GM19463 (cell line): ENCODE measurements around the gene CUL3.
A peak's percentile ranks its signal among the peaks of the same experiment; 100 is the strongest.
"Not testable (repeated sequence)": the region's sequence is repeated elsewhere in the genome, so short reads cannot be mapped to it uniquely, and the experiment has no call there.

Experiments used
- ATAC-seq: cut with Tn5 transposase; IDR thresholded peaks from one replicate; pipeline ENCODE4 v1.9.1; 2021; ENCODE audit warnings: mild to moderate bottlenecking, moderate library complexity; ENCODE audit not compliant: unreplicated experiment

CUL3 gene

DNA sequence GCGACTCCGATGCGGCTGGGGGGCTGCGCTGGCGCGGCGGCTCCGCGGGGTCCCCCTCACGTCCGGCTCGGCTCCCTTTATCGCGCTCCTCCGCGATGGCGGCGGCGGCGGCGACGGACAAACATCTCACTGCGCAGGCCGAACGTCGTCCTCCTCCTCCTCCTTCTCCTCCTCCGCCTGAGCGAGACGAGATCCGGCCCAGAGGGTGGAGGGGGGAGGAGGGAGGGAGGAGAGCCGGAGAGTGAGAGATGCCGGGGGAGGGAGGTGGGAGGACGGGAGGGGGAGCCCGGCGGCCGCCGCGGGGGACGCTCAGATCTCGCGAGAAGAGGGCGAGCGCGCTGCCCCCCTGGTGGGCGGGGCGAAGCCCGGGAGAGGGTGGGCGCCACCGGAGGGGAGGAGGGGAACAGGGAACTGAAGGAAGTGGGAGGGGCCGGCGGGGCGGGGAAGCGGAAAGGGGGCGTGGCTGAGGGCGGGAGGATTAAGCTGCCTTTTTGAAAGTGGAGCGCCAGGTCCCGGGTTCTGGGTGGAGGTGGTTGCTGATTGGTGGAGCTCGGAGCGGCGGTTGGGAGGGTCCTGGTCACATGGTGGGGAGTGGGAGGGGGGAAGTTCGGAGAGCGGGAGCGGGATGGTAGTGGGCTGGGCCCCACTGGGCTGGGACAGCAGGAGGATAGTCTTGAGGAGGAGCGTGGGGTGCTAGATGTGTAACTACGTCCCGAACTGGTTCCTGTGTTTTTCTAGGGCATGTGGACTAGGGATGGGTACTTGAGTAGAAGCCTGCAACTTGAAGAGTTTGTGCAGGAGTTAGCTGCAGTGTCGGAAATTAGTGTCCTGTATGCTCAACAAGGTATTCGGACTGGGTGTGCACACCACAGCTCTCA, at the start of gene CUL3:
Gene CUL3 (minus strand): TSS at position 153 of the 878 bp plus-strand sequence. CDS start 354 bp downstream, outside the sequence.
- peak; percentile 72 for ATAC-seq

DNA sequence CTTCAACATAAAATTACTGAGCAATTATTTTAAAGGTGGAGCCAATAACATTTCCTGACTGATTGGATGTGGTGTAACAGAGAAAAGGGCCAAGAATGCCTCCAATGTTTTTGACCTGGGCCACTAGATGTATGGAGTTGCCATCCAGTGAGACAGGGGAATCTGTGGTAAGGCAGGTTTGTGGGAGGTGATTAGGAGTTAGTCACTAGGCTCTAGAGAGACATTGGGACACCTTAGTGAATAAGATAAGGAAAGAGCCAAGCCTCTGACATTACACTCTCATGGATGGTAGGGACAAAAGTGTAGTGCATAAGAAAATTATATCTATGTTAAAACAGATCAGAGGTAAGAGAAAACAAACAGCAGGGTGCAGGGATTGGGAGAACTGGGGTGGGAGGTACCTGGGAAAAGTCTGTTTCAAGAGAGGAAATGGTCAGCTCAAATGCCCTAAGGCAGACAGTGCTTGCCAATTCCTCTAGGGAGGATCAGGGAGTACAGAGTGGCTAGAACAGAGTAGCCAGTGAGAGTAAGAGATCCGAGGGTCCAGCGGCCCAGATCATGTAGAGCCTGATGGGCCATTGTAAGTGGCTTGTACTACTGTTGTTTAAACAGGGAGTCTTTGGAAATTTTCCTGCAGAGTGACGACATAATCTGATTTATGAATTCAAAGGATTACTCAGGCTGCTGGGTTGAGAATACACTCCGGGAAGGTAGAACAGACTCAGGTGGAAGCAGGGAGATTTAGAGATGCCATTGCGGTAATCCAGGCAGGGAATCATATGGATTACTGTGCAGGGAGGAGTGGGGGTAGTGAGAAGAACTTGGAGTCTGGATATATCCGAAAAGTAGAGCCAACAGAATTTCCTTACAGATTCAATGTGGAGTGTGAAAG, 45.7 kb upstream of the CUL3 start:
- no peak for ATAC-seq

GRCh38 chr2:224628416-224628815, 43.3 kb upstream of the CUL3 start:
- no peak for ATAC-seq

DNA sequence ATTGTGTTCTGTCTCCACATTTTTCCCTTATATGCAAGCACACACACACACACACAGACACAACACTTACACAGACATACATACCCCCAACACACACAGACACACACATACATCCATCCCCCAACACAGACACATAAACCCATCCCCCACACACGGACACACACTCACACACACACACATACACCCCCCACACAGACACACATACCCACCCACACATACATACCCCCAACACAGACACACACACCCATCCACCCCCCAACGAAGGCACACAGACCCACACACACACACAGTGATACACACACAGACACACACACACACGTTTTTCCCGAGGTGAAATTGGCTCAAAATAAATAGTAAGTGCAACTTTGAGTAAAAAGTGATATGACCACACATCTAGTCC, 41.6 kb upstream of the CUL3 start:
- no peak for ATAC-seq

DNA sequence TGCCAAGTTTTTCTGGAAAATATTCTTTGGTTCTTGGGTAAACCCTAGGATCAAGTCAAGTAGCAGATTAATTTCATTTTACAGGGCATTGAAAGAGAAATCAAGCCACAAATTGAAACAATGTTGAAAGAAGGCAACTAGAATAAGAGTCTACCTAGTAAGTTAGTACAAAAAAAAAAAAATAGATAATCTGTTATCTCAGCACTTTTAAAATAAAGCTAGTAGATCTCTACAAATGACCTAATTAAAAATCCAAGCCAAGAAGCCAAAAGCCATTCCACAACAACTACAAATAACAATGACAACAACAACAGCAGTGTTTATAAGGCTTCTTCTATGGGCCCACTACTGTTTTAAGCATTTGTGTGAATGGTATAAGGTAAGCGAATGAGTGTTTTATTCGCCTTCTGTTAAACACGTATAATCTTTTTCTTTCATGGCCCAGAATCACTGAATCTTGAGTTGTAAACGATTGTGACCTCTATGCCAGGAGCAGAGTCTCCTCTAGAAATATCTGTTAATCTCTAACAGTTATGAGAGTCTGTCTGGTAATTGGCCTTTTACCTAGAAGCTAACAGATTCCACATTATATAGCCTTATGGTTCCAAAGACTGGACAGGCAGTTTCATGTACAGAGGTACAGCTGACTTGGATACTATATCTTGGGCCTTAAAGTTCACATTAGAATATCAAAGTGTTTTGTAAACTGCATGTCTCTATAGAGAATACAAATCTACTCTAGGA, 28.6 kb upstream of the CUL3 start:
- no peak for ATAC-seq

- no peak for ATAC-seq
Measured at GRCh38 chr2:224612578-224612977, 27.4 kb upstream of the CUL3 start.

GRCh38 chr2:224611938-224612337, 26.8 kb upstream of the CUL3 start:
- ATAC-seq = no peak

GRCh38 chr2:224608104-224608503, 22.9 kb upstream of the CUL3 start:
- ATAC-seq = no peak

GRCh38 chr2:224603746-224604500, 18.8 kb upstream of the CUL3 start:
- not testable (repeated sequence) for ATAC-seq

DNA sequence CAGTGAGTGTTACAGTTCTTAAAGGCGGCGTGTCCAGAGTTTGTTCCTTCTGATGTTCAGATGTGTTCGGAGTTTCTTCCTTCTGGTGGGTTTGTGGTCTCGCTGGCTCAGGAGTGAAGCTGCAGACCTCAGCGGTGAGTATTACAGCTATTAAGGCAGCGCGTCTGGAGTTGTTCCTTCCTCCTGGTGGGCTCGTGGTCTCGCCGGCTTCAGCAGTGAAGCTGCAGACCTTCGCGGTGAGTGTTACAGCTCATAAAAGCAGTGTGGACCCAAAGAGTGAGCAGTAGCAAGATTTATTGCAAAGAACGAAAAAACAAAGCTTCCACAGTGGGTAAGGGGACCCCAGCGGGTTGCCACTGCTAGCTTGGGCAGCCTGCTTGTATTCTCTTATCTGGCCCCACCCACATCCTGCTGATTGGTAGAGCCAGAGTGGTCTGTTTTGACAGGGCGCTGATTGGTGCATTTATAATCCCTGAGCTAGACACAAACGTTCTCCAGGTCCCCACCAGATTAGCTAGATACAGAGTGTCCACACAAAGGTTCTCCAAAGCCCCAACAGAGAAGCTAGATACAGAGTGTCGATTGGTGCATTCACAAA, 17.7 kb upstream of the CUL3 start:
- ATAC-seq = not testable (repeated sequence)

GRCh38 chr2:224601923-224602322, 16.8 kb upstream of the CUL3 start:
- no peak for ATAC-seq

- no peak for ATAC-seq
Measured at GRCh38 chr2:224598678-224599077, 13.5 kb upstream of the CUL3 start.

GRCh38 chr2:224596289-224596688, 11.1 kb upstream of the CUL3 start:
- ATAC-seq = no peak

DNA sequence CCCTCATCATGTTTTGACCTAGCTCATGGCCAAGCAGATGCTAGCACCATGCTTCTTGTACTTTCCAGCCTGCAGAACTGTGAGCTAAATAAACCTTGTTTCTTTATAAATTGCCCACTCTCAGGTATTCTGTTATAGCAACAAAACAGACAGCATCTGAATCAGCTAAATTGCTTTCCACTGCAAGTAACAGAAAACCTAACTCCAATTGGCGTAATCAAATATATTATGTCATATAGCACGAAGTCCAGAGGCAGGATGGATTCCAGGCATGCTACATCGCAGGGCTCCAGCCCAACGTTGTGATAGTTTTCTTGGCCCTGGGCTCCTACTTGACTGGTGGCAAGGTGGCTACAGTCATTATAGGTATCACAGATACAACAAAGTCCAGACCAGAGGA, 10.4 kb upstream of the CUL3 start:
- no peak for ATAC-seq

DNA sequence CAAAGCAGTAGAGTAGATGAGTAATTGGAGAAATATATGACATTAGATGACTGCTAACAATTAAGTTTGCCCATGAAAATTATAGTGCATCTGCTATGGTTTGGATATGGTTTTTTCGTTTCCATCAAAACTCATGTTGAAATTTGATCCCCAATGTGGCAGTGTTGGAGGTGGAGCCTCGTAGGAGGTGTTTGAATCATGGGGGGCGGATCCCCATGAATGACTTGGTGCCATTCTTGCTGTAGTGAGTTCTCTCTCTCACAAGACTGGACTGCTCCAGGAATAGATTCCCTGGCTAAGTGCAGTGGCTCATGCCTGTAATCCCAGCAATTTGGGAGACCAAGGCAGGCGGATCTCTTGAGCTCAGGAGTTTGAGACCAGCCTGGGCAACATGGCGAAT, 9.7 kb upstream of the CUL3 start:
- ATAC-seq = no peak

DNA sequence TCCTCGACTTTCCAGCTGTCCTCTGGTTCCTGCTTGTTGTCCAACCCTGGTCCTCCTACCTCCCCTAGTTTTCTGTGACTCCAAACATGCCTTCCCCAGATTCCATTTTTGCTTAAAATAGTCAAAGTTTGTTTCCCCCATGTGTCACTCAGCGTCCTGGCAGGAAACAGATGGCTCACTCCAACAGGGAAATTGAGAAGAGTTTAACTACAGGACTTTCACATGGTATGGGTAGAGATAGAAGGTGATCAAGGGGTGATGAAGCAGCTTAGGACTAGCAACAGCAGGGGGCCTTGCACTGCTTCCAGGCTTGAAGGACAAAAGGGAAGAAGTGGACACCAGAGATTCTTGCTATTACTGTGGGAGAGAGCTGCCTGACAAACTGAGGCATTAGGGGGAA, 6.1 kb upstream of the CUL3 start:
- ATAC-seq = no peak

DNA sequence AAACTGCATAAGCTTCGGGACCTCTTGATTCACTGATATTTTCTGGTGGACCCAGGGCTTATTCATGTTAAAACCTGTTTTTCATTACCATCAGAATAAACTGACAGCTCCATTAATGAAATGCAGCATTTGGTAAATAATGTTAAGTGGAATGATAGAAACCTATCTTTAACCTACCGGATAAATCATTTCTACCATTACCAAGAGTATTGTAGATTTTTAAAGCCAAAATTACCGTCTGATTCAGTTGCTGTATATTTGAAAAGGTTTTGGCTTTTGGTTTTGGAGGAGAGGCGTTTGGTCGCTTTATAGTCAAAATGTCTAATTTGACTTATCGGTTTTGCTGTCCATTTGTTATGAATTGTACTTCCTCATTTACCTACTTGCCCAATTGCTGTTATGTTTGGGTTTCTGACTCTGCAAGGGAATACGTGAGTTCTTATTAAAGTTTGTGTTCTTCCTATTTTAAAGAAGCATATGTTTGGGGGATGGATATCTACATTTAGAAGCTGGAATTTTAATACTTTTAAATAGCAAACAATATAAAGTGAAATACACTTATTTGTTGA, 1.0 kb upstream of the CUL3 start:
- no peak for ATAC-seq

GRCh38 chr2:224584785-224585210, 365 bp downstream of the CUL3 start:
- peak; percentile 32 for ATAC-seq

DNA sequence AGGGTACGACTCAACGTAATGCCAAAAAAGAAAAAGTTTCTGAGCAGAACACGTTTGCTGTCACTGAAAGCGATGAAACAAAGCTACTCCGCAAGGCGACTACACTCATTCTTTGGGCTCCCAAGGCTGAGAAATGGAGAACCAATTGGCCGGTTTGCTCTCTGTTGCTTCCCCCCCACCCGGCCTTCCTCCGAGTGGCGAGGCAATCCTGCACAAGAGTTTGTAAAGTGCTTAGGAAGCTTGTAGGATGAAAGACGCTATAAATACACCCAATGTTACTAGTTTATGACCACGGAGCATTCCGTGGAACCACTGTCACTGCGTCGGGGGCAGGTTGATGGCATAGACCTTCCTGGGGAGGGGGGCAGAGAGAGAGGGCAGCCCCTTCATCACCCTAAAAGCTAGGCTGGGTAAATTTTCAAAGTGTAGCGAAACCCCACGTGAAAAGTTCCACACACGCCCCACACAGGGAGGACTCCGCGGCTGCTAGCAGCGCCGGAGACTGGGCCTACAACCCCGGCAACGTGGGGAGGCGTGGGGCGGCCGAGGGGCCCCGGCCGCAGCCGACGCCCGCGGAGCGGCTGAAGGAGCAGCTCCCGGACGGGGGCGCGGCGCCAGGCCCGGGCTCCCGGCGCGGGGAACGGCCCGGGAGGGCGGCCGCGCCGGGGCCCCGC, 915 bp downstream of the CUL3 start:
- peak; percentile 4 for ATAC-seq
